ENCODE measurements around the gene PFDN1.

The PFDN1 gene

DNA sequence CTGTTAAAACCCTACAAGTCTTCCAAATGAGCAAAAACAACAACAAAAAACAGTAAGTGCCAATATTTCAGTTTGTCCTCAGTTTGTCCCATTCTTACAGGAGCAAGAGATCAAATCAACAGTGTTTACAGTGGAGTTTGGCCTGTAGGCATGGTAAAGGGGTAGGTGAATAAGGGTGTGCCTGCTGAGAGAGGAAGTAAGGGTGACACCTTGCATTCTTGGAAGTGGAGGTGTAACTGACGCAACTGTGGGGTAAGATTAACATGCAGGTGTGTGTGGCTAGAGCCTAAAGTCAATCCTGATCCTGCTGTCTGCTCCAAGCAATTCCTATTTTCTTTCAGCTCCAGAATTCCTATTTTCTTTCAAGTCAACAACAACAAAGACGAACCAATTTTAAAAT lies 43.4 kb downstream of the PFDN1 start:
- no peak for DNase-seq (ENCODE audit: low read depth)

DNA sequence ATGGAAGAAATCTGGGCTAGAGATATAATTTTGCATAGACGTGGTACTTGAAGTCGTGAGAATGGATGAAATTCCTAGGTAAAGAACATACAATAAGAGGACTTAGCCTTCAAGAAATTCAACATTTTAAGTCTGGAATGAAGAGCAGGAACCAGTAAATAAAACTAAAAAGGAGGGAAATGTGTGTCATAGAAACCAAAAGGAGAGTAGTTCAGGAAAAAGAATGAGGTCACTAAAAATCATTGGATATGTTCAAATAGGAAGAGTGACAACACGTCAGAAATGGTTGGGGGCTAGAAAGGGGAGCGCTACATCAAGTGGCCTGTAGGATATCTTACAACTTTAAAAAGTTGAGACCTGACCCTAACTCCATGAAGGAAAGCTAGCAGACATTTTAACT lies 44.0 kb downstream of the PFDN1 start:
- DNase-seq (ENCODE audit: low read depth) = no peak

DNA sequence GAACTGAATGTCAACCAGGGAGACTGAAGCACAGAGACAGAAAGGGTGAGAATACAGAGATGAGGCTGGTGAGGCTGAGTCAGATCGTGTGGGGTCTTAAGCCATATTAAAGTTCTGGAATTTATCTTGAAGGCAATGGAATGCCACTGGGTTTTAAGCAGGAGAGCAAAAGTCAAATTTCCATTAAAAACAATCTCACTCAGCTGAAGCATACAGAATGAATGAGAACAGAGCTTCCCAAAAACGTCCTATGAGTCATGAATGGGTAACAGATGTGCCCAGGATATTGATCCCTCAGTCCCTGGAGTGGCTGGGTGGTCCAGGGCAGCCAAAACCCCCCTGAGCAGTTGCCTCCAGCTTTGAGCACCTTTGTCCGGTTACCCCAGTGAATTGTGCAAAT lies 44.9 kb downstream of the PFDN1 start:
- DNase-seq (ENCODE audit: low read depth) = peak; percentile 38

DNA sequence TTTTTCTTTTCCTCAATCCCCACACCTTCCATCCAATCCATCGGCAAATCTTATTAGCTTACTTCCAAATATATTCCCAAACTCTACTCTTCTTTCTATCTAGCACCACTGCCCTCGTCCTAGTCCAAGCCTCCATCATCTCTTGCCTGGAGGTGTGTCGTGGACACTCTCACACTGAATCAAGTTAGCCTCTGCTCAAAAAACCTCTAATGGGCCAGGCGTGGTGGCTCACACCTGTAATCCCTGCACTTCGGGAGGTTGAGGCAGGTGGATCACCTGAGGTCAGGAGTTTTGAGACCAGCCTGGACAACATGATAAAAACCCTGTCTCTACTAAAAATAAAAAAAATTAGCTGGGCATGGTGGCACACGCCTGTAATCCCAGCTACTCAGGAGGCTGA lies 46.2 kb downstream of the PFDN1 start:
- no peak for DNase-seq (ENCODE audit: low read depth)

DNA sequence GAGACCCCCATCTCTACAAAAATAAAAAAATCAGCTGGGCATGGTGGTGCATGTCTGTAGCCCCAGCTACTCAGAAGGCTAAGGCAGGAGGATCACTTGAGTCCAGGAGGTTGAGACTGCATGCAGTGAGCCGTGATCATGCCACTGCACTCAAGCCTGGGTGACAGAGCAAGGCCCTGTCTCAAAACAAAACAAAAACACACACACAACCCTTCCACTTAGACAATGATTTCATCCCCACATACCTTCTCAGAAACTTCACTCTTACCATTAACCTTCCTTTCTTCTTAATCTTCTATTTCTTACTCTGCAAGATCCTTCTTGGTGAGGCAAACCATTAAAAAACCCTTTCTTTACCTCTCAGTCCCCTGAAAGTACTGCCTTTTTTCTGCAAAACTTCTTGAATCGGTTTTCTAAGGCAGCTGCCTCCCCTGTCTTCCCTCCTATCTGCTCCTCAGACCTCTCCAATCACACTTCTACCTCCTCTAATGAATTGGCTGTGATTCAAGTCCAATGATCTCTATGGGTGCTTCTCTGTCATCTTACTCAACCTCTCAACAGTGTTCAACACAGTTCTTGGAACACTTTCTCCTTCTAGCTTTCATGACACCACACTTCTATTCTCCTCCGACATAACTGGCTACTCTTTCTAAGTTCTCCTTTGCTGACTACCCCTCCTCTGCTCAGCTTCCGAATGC lies 47.3 kb downstream of the PFDN1 start:
- no peak for DNase-seq (ENCODE audit: low read depth)

DNA sequence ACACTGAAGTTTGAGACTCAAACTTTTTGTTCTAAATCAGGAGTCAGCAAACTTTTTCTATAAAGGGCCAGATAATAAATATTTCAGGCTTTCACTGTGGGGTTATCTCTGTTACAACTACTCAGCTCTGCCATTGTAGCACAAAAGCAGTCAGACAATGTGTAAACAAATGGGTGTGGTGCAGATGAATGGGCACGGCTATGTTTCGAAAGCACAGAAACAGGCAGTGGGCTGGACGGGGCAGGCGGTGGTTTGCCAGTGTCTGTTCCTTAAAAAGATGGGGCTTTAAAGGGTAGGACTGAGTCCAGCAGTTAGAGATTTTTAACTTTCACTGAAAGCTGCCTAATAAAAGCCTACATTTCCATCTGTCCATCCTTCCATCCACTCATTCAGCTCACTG lies 48.9 kb downstream of the PFDN1 start:
- DNase-seq (ENCODE audit: low read depth) = no peak

DNA sequence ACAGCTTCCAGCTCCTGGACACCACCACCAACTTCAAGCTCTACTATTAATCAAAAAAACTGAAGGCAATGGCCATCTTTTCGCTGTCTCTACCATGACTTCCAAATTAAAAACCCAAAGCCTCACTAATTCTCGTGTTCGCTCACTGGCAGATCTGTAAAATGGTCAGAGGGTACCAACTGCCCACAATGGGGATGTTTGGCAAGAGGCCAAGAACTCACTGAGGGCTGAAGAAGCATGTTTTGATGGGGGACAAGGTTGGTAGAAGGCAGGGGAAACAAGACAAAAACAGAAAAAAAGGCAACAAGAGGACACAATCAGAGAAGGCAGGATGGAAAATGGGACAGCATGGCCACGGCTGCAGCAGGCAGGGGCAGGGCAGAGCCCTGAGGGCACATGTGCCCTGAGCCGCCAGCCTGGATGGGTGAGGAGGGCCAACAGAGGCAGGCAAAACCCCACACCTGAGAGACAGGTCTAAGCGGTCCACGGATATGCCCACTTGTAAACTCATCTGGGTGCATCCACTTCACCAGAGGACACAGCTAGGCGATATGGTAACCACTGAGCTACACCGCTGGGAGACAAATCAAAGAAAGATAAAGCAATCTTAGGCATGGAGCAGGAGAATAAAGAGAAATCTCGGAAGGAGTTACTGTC lies 50.3 kb downstream of the PFDN1 start:
- no peak for DNase-seq (ENCODE audit: low read depth)

DNA sequence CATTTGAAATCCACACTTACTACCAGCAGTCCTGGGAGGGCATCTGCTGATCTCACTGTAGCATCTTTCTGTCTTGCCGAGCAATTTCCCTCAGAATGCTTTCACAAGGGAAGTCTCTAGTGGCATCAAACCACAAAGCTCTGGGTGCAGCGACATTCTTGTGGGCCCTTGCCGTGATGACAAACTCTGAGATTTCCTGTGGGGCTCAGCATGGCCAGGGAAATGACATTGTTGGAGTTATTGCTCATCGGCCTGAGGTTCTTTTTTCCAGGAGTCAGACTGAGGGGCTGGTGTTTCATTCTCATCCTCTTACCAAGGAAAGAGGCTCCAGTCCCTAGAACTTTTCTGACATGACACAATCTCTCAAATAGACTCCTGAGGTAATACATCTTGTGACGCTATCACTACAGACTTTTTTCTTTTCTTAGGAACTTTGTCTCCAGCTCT lies 51.4 kb downstream of the PFDN1 start:
- peak; percentile 95 for DNase-seq (ENCODE audit: low read depth)

DNA sequence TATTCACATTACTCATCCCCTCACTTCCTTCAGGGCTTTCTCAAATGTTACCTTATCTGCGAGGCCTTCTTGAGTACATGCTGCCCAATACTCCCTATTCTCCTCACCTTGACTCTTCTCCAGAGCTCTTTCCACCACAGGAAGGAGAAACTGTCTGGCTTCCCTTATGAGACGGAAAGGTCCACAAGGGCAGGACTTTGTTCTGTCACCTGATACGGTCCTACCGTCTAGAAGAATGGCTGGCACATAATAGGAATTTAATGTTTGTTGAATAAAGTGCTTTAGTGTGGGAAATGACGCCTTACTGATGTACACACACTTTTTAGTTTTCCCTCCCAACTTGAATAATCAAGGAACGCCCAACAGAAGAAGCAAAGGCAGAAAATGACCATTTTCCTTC lies 52.5 kb downstream of the PFDN1 start:
- DNase-seq (ENCODE audit: low read depth) = no peak

DNA sequence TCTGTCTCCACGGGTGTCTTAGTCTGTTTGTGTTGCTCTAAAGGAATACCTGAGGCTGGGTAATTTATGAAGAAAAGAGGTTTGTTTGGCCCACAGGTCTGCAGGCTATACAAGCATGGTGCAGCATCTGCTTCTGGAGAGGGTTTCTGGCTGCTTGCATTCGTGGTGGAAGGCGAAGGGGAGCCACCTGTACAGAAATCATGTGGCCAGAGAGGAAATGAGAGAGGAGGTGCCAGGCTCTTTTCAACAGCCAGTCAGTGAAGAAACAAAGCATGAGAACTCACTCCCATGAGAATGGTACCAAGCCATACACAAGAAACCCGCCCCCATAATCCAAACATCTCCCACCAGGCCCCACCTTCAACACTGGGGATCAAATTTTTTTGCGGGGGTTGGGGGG lies 53.4 kb downstream of the PFDN1 start:
- no peak for DNase-seq (ENCODE audit: low read depth)

DNA sequence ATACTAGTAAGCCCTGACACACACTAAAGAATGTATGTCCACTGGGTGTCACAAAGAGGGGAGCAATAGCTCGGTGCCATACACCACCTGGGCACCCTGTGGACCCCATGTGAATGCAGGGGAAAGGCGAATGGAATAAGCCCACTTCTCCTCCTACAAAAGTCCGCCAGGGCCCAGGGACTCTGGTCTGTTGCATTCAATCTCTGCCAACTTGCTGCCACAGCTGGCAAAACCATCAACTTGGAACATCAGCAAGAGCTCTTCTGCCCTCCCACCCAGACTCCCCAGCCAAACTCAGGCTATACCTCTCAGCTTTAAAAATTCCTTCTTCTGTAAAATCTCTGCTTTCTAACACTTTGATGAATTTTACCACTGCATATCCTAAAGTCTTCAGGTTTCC lies 54.5 kb downstream of the PFDN1 start:
- no peak for DNase-seq (ENCODE audit: low read depth)

DNA sequence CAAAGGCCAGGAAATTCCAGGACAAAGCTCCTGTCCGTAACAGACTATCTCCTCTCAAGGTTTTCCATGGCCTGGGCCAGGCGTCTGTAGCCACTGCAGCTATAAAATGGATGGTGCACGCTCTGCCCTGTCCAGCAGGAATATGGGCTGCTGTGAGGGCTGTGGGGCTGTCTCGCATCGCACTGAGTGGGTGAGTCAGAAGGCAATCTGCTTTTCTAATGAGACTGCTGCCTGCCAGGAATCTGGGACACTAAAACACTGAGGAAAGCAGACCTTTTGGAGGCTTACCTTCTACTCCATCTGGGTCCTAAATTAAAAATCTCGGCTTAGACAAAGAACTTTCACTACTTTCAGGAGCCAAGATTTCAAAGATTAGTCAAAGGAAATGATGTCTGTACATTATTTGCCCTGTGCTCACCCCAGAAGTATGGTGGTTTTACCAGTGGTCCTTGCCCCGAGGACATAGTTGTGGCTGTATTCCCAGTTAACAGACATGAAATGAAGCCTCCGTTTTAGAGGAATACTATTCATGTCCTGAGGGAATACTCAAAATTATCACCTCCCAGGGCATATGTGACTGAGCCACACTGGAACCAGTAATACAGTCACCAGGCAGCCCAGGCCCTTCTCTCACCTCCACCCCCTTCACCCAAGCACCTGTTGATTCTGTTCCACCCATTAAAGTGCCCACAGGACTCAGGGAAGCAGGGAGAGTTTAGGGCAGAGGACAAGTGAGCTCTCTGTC lies 56.4 kb downstream of the PFDN1 start:
- peak; percentile 67 for DNase-seq (ENCODE audit: low read depth)

DNA sequence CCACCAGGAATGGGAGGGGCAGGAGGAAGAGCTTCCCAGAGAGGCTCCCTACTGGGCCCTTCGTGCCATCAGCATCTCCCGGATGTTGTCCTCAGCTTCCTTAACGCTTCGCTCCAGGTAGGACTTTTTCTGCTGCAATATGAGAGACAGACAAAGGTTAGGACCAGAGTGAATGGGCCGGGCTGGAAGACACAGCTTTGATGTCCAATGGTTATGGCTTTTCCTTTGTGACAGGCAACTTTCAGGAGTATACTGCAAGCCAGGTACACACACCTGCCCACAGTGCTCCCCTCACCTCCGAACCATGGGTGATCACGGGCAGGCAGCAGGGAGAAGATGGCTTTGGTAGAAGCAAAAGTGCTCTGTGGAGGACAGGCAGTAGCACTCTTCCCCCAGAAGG lies 57.0 kb downstream of the PFDN1 start:
- DNase-seq (ENCODE audit: low read depth) = no peak

DNA sequence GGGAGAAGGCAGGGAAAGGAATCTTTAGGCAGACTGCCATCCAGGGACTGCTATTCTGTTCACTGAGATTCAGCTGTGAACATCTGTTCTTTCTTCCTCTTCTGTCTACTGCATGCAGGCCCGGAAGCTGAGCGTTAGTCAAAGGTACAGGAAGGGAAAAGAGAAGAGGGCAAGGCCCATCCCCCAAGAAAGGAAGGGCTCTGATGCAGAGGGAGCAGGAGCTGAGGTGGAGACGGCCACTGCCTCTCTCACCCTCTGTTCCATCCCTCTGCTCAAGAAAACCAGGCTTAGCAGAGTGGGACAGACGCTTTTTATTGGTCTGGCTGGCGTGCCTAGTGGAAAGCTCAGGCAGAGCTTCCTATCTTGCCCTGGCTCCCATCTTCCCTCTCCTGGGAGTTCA lies 57.6 kb downstream of the PFDN1 start:
- DNase-seq (ENCODE audit: low read depth) = no peak

DNA sequence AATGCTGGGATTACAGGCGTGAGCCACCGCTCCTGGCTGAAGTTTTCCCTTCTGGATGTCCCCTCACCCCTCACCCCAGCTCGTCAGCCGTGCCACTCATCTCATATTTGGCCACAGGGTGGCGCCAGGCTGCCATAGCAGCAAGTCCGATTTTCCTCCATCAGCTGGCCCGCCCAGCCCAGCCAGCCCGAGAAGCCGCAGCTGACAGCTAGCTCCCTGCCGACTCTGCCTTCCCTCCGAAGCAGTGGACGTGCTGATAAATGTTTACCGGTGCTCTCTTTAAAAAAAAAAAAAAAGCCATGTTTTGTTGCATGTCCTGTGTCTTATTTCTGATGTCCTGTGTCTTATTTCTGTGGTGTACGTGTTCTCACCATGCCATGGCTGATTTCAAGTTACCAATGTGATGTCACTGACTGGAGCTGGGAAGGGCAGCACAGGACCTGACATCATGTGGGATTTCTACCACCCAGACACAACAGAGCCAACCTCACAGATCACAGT lies 58.3 kb downstream of the PFDN1 start:
- no peak for DNase-seq (ENCODE audit: low read depth)

DNA sequence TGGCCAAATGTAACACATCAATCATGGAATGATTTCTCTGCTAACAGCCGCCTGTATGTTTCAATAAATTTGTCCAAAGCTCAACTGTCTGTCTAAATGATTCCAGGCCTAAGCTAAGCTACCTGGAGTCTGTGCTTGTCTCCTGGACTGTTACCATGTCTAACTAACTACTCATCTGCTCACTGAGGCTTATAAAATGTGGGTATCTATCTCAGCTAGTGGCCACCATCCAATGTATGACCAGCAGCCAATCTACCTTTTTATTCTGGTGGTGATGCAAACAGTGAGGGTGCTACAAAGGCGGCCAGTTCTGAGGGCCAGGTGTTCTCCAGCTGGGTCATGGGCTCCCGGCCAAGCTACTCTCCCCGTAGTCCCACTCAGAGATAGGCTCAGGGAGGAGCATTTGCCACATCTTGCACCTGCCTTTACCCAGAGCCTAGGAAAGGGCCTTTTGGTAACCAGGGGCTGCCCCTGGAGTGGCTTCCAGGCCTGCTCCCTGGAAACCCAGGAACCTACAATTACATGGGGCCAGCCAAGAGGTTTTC lies 59.1 kb downstream of the PFDN1 start:
- no peak for DNase-seq (ENCODE audit: low read depth)

DNA sequence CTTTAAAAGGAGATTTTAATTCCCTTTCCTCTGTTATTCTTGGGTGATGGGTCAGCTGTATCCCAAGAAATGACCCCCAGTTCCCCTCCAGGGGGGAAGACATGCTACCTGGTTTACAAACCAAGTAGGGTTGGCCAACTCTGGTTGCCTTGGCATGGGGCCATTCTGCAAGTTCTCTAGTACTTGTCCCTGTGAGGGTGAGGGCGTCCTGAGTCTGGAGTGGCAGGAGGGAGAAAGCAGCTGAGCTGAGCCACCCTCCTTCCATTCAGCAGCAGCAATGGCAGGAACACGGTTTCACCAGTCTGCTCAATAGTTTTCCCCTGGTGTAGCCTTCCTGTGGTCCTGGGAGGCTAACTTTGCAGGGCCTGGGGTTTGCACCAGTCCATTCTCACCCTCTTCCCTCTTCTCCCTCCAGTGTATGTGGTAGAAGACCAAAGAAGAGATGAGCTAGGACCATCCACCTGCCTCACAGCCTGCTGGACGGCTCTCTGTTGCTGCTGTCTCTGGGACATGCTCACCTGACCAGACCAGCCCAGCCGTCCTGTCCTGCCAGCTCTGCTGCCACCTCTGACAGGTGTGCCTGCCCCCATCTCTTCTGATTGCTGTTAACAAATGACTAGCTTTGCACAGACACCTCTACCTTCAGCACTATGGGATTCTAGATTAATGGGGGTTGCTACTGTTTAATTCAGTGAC lies 59.9 kb downstream of the PFDN1 start:
- DNase-seq (ENCODE audit: low read depth) = no peak

DNA sequence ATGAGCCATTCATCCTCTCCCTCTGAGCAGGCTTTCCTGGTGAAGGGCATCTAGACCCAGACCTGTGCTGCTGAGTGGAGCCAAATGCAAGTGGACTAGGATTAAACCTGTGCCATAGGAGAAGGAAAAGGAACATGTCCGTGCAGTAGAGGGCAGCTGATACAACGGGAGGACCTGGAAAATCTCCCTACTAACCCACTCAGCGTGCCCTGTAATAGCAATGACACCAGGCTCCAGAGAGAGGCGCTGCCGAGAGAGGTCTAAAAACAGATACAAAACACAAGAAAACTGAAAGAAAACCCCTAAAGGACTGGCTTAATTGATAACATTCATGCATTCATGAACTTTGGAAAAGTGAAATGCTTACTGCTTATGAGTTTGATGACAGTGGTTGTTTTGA lies 60.8 kb downstream of the PFDN1 start:
- DNase-seq (ENCODE audit: low read depth) = no peak

DNA sequence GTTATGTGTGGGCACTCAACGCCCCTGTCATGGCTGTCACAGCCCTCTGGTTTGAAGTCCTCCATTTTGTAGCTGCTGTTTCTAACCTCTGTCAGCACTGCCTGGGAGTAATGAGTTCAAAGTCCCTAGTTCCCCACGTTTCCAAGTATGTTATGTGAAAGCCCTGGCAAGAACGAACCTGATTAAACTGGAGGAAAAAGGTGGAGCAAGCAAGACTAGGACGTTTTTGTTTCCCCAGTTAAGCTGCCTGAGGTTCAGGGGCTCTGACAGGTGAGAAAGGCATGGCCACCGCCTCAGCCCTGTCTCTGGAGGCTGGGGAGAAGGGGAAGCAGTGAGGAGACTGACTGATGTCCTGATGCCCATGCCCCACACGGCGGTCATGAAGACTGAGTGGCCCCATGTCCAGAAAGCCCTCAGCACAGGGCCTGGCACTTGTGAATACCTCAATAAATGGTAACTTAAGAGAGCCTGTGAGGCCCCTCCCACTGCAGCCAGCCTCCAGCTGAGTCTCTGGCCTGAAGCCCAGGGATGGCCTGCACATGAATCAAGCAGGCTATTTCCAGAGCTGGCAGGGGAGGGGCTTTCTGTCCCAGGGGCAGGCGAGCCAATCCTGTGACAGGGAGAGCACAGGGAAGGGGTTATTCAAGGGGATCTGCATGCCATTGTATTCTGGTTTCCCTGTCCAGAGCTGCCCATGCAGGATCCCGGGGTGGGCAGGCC lies 61.8 kb downstream of the PFDN1 start:
- DNase-seq (ENCODE audit: low read depth) = peak; percentile 65

DNA sequence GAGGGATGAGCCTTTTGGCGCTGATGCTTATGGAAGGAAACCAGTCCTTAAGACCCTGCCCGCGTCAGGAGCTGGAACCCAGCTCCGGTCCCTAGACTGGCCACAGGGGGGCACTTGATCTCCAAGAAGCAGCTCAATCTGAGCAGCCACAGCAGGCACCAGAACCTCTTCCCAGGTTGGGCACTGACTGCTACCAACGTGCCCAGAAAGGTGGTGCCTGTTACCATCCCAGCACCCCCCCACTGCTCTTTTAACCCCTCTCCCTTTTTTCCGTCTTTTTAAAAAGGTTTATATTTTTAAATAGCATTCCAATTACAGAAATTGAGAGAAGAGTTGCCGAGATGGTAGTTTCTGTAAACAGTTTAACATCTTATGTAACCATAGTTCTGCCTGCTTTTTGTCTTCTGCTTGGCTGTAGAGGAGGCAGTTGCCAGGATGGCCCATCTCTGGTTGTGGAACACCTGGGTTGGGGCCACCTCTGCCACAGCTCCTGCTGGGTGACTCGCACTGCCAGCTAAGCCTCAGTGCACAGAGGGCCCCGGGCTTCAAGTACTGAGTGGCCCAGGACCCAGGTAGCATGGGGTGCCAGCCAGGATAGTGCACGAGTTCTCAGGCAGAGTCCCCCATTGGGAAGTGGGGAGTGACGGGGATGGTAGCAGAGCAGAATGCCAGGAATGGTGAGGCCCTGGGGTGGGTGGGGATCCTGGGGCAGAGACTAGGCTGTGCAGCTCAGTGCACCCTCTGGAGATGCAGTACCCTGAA lies 62.8 kb downstream of the PFDN1 start:
- DNase-seq (ENCODE audit: low read depth) = no peak

DNA sequence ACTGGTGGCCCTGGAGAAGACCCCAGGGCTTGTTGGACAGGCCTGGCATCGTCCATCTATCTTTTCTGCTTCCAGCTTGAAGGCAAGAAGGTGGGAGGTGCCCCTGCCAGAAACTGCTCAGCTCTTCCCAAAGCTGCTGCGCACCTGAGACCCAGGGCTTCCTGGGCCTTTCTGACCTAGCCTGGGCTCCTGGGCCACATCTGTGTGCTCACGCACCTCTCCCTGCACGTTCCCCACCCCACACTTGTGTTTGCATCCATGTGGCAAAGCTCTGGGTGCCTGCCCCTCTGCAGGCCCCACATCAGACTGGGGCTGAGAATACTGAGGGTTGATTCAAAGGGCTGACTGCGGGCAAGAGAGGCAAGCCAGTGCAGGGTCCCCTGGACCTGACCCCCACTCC lies 63.4 kb downstream of the PFDN1 start:
- DNase-seq (ENCODE audit: low read depth) = no peak
